Measurements from ENCODE around the gene IRF2BP2.

The IRF2BP2 gene

DNA sequence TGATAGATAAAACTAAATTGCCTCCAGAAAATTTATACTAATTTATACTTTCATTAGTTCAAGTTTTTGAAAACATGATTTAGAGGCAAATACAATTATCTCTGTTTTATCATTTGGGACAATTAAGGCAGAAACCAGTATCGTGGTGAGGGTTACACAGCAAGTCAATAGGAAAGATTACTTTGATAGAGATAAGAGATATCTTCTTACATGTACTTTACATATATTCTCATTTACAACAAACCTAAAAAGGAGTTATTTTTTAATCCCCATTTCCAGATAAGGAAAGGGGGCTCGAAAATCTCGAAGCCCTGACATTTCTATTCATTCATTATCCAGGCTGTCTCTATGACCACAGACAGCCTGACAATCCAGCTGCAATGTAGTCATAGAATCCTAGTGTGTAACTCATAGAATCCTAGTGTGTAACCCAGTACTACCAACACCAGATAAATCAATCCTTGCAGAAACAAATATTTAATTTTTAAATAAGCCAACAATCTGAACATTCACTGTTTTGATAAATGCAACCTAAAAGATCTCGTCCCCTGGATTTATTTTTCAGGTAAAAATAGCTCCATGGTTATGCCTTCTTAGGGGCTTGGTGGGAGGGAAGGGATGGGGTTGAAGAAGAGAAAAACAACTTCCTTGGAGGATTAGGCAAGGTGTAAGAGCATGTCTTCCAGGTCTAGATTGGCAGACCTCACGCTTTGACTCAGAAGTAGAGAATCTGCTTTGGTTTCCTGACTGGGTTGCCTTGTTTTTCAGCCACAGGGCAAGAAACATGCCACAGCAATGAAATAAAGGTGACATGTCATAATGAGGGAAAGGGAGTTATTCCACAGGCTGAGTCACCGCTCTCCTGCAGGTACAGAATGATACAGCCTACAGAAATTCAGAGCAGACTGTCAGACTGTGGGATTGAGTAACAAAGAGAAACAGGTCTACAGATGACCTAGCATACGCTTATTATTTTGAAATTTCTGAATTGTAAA is 45.6 kb downstream of the IRF2BP2 start:
- no peak overlapping the region for H3K27ac ChIP-seq

DNA sequence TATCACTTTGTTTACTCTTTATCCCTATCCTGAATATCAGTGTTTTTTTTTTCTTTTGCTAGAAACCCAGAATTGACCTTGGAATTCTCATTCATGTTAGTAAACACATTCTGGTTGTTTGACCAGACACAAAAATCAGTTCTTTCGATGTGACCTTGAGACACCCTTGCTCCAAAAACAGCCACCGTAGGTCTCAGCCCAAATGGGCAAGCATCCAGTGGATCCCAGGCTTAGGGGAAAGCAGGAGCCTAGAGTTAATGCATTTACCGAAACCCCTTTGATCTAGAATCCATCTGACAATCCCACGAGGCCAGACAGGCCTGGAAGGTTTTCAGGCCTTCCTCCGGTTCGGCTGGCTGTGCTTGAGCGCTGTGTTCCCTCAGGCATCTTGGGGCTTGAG is 47.6 kb downstream of the IRF2BP2 start:
- H3K27ac ChIP-seq: no peak overlapping the region
- no peak for TF ChIP-seq CTCF (IDR thresholded peaks at IDR 0.05)
- no peak for TF ChIP-seq ZFX (IDR thresholded peaks at IDR 0.05; ENCODE audit: borderline replicate concordance)

More for the DNA sequence above, 45.6 kb downstream of the IRF2BP2 start:
- TF ChIP-seq ZFX (IDR thresholded peaks at IDR 0.05; ENCODE audit: borderline replicate concordance): no peak
- TF ChIP-seq CTCF (IDR thresholded peaks at IDR 0.05): no peak

DNA sequence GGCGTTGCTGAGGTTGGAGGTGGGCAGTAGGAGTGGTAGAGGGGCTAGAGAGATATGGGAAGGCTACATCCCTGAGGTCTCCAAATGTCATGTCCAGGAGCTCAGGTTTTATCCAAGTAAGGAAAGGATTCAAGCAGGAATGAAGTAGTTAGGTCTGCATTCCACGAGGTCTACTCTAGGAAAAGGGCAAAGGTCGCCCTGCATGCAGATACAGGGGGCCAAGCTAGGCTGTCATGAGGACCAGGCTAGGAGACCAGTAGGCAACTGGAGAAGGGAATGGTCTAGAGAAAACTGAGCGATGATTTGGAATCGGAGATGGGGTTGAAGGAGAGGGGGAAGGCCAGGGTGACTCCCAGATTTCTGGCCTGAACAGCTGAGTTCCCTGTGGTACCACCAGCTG is 48.7 kb downstream of the IRF2BP2 start:
- TF ChIP-seq ZFX (IDR thresholded peaks at IDR 0.05; ENCODE audit: borderline replicate concordance): no peak
- TF ChIP-seq CTCF (IDR thresholded peaks at IDR 0.05): no peak
- H3K27ac ChIP-seq: no peak overlapping the region

GRCh38 chr1:234559902-234560676 is 49.9 kb downstream of the IRF2BP2 start:
- no peak for TF ChIP-seq ZFX (IDR thresholded peaks at IDR 0.05; ENCODE audit: borderline replicate concordance)
- no peak overlapping the region for H3K27ac ChIP-seq

DNA sequence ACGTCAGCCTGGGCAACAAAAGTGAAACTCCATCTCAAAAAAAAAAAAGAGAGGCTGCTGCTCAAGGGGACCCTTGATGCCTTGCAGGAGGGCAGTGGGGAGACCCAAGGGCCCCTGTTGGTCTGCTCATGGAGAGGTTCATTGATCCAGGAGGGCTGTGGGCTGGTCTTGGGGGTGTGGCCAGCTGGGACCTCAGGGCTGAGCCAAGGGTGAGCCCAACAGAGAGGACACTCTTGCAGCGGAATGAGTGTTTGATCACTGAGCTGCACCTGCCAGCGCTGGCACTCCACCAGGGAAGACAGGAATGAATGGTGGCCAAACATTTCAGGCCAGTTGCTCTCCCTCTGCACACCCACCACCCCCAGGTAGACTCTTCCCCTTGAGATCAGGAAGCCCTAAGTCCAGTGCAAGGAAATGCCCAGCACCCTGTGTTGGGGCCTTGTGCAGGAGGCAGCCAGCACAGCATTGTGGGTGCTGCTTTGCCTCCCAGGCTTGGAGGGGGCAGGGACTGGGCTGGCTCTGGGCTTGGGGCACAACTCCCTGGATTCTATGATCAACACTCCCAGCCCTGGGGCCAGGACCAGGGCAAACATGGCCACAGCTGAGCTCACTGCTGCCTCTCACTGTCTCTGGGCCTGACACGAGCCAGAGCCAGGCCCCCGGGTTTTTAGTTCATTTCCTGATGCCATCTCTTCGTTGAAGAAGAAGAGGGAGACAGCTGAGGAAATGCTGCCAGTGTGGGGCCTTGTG is 50.7 kb downstream of the IRF2BP2 start:
- no peak overlapping the region for H3K27ac ChIP-seq
- TF ChIP-seq CTCF (IDR thresholded peaks at IDR 0.05) (no peak), ZFX (IDR thresholded peaks at IDR 0.05; ENCODE audit: borderline replicate concordance) (no peak)

- H3K27ac ChIP-seq: no peak overlapping the region
- TF ChIP-seq ZFX (IDR thresholded peaks at IDR 0.05; ENCODE audit: borderline replicate concordance) (no peak), CTCF (IDR thresholded peaks at IDR 0.05) (no peak)
Measured at GRCh38 chr1:234558330-234558836, 51.6 kb downstream of the IRF2BP2 start.
